Transverse colon (tissue), 4 donors: ENCODE results near the gene CFD. TPM values are rescaled to one million over a fixed set of nuclear protein-coding genes. Genes with fewer than 3 reads are reported as not detected.
A peak's percentile ranks its signal among the peaks of the same experiment; 100 is the strongest.

Experiments used
- DNase-seq: peaks from one replicate; pipeline ENCODE4 v3.0.0-alpha.2; 2019
- H3K27ac ChIP-seq, 4 donors: fragments of 200-600 bp; sonication (generic); 2 replicates each; pipeline ENCODE4 v1.5.1; 2016 to 2018; ENCODE audit warnings: inconsistent platforms in 4 of 4
- H3K27me3 ChIP-seq: fragments of 200-600 bp; sonication (generic); 2 replicates; pipeline ENCODE4 v1.5.1; 2017; ENCODE audit warnings: inconsistent platforms
- H3K36me3 ChIP-seq, 4 donors: fragments of 200-600 bp; sonication (generic); 2 replicates each; pipeline ENCODE4 v1.5.1; 2017 to 2019; ENCODE audit warnings: inconsistent platforms in 4 of 4
- H3K4me1 ChIP-seq, 4 donors: fragments of 200-600 bp; sonication (generic); 2 replicates each; pipeline ENCODE4 v1.5.1; 2017 to 2020; ENCODE audit warnings: inconsistent platforms in 4 of 4
- H3K4me3 ChIP-seq, 4 donors: fragments of 200-600 bp; sonication (generic); 1 replicate in 1 of 4; 2 replicates in 3 of 4; pipeline versions ENCODE4 v1.5.1 to v1.6.1; 2017 to 2019; ENCODE audit warnings: inconsistent platforms in 4 of 4
- H3K9me3 ChIP-seq, 2 donors: fragments of 200-600 bp; sonication (generic); 2 replicates each; pipeline ENCODE4 v1.5.1; 2017 to 2019; ENCODE audit warnings: inconsistent platforms in 2 of 2
- EP300 ChIP-seq: sonication (generic); formaldehyde crosslinking; IDR thresholded peaks from one replicate; pipeline ENCODE4 v1.6.1; 2017; ENCODE audit warnings: antibody characterized with exemption, low read depth
- POLR2A ChIP-seq: fragments of 450-650 bp; IDR thresholded peaks from one replicate; pipeline ENCODE4 v1.6.1; 2016; ENCODE audit warnings: antibody characterized with exemption, mild to moderate bottlenecking, moderate library complexity
- POLR2AphosphoS5 ChIP-seq, 3 donors: sonication (generic); formaldehyde crosslinking; IDR thresholded peaks; one replicate each; pipeline ENCODE4 v1.6.1; 2016; ENCODE audit warnings: antibody characterized with exemption in 3 of 3
- WGBS, 2 donors: methylation state at CpG; one replicate each; pipeline ENCODE4 v1.1.5; 2018; ENCODE audit warnings: low coverage in 1 of 2; 5-methylcytosine and 5-hydroxymethylcytosine counted together
- in situ Hi-C, 4 donors: fragments of 200-750 bp; cut with MboI; loops; one replicate each; pipeline versions ENCODE4 v1.15.0 to v1.15.1; 2017; ENCODE audit warnings: low sequenced_read_pairs in 3 of 4, low pct_ligation_motif_present in 1 of 4, low pct_unique_long_range_greater_than_20kb in 1 of 4
- intact Hi-C: fragments of 100-400 bp; cut with DNase I; formaldehyde crosslinking; loops from one replicate; pipeline ENCODE4 v1.15.1; 2023; ENCODE audit warnings: low total_unique reads
- total RNA-seq, 4 donors: library from RNA; depleted of rRNA; stranded (reverse); fragments of >200 nt; gene quantifications; one replicate each; pipeline ENCODE4 v1.1.0, GENCODE V29; 2016
- TF ChIP-seq, protein P1 (sequence below), 5 experiments: fragments of 200-600 bp in 3 of 5; fragments of 450-650 bp in 2 of 5; sonication (generic) in 3 of 5; IDR thresholded peaks; 1 replicate in 2 of 5; 2 replicates in 3 of 5; pipeline ENCODE4 v1.5.1; 2016 to 2017; ENCODE audit warnings: antibody characterized with exemption in 5 of 5, inconsistent platforms in 3 of 5, mild to moderate bottlenecking in 2 of 5, moderate library complexity in 1 of 5

The CFD gene
- total RNA-seq, 4 donors from 2014 or later = 147 to 368 (median 208) TPM

DNA sequence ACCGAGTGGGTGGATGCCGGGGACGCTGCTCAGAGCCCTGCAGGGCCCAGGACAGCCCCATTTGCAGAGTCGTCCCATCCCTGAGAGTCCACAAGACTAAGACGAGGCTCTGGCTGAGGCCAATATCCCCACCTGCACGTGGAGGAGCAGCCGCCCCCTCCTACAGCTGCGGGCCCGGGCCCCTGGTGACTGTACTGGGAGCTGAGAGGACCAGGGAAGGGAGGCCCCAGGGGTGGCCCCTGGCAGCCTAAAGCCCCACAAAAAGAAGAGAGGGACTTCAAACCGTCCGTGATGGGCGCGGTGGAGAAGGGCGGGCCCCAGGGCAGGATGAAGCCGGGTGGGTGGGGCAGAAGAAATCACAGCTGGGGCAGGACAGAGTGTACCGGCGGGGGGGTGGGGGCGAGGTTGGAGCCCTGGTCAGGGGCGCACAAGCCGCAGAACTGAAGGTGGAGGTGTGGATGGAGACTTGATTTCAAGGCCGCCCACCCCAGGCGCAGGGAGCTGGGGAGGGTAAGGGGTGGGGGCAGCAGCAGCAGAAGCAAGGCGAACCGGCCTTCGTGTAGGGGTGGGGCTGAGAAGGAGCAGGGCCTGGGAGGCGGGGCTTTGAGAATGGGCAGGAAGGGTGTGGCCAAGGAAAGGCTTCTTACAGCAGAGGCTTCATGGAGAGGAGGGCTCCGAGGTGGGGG, 12.9 kb downstream of the CFD start:
- Histone ChIP-seq H3K4me1 (peaks cover 12 to 25% (median 18%) of the 10 kb centered on the region in 4 donors), H3K9me3 (no peaks in the 10 kb centered on the region), H3K27ac (peak overlapping the region; percentile 72 to 86 (median 76)), H3K27me3 (no peaks in the 10 kb centered on the region), H3K4me3 (peak overlapping the region in 2 of 4 donors; percentile 13 to 26), H3K36me3 (peaks cover 0 to 14% (median 2%) of the 10 kb centered on the region in 4 donors)
- 36% methylated on average over 25 of the region's 27 CpGs; no CpG with 5 or more reads in 1 of the 2 donors for WGBS, 2 donors
- TF ChIP-seq EP300 (no peak), POLR2AphosphoS5 (IDR thresholded peaks at IDR 0.05) (peak in 1 of 3 donors; percentile 24)
- in situ Hi-C loops = loop anchor here in 1 of 4 donors (25.0 kb wide), 1 partner anchor 115 kb away; the partner anchor contains the start of gene WDR18
- peak; percentile 92 for DNase-seq
- intact Hi-C loops = no loop called here

DNA sequence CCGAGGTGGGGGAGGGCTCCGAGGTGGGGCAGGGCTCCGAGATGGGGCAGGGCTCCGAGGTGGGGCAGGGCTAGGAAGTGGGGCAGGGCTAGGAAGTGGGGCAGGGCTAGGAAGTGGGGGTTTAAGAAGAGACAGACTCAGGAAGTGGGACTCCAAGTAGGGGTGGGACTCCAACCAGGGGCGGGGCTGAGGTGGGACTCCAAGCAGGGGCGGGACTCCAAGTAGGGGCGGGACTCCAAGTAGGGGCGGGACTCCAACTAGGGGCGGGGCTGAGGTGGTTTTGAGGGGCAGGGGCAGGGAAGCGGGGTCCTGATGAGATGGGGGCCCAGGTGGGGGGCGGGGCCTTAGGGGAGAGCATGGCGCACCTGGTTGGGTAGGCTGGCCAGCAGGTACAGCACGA, 13.6 kb downstream of the CFD start:
- WGBS, 2 donors = 100% methylated on average over 3 of the region's 13 CpGs; no CpG with 5 or more reads in 1 of the 2 donors
- H3K36me3 ChIP-seq = peaks cover 0 to 9% (median 2%) of the 10 kb centered on the region in 4 donors
- peaks cover 12 to 25% (median 18%) of the 10 kb centered on the region in 4 donors for H3K4me1 ChIP-seq
- in situ Hi-C loops = loop anchor here in 1 of 4 donors (25.0 kb wide), 1 partner anchor 114 kb away; the partner anchor contains the start of gene WDR18
- no peaks in the 10 kb centered on the region for H3K9me3 ChIP-seq
- intact Hi-C loops = no loop called here
- no peaks in the 10 kb centered on the region for H3K27me3 ChIP-seq
- H3K27ac ChIP-seq = peak overlapping the region in 3 of 4 donors; percentile 28 to 86 (median 37)
- no peak overlapping the region for H3K4me3 ChIP-seq
- TF ChIP-seq POLR2AphosphoS5 (IDR thresholded peaks at IDR 0.05) (no peak), EP300 (no peak), POLR2A (no peak)
- TF ChIP-seq, protein P1, sequence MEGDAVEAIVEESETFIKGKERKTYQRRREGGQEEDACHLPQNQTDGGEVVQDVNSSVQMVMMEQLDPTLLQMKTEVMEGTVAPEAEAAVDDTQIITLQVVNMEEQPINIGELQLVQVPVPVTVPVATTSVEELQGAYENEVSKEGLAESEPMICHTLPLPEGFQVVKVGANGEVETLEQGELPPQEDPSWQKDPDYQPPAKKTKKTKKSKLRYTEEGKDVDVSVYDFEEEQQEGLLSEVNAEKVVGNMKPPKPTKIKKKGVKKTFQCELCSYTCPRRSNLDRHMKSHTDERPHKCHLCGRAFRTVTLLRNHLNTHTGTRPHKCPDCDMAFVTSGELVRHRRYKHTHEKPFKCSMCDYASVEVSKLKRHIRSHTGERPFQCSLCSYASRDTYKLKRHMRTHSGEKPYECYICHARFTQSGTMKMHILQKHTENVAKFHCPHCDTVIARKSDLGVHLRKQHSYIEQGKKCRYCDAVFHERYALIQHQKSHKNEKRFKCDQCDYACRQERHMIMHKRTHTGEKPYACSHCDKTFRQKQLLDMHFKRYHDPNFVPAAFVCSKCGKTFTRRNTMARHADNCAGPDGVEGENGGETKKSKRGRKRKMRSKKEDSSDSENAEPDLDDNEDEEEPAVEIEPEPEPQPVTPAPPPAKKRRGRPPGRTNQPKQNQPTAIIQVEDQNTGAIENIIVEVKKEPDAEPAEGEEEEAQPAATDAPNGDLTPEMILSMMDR (IDR thresholded peaks at IDR 0.05) = no peak
- DNase-seq = peak; percentile 65

DNA sequence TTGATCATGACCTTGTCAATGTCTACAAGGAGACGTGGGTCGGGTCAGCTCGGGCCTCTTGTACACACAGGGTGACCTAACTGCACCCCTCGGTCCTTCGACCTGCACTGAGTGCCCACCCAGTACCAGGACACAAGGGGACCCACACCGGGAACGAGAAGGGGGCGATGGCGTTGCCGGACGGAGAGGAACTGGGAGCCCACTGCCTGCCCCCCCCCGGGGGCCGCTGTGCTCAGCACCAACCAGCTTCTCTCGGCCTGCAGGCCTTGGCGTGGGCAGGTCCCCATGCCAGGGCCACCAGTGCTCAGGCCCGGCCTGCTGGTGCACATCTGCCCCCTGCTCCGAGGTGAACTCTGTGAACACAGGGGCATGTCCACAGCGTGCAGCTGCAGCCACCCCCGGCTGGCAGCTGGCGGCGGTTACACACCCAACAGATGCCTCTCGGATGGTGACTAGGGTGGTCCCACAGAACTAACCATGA, 14.1 kb downstream of the CFD start:
- TF ChIP-seq POLR2AphosphoS5 (IDR thresholded peaks at IDR 0.05) (no peak), POLR2A (no peak), EP300 (no peak)
- TF ChIP-seq, protein P1 (IDR thresholded peaks at IDR 0.05) = no peak
- in situ Hi-C loops = loop anchor here in 1 of 4 donors (25.0 kb wide), 1 partner anchor 114 kb away; the partner anchor contains the start of gene WDR18
- H3K4me3 ChIP-seq = no peak overlapping the region
- peak overlapping the region in 3 of 4 donors; percentile 28 to 86 (median 37) for H3K27ac ChIP-seq
- intact Hi-C loops = no loop called here
- H3K9me3 ChIP-seq = no peaks in the 10 kb centered on the region
- H3K27me3 ChIP-seq = no peaks in the 10 kb centered on the region
- H3K4me1 ChIP-seq = peaks cover 12 to 25% (median 17%) of the 10 kb centered on the region in 4 donors
- no peak for DNase-seq
- H3K36me3 ChIP-seq = peaks cover 0 to 9% (median 2%) of the 10 kb centered on the region in 4 donors
- WGBS, 2 donors = 94% methylated on average over 16 of the region's 22 CpGs; no CpG with 5 or more reads in 1 of the 2 donors

DNA sequence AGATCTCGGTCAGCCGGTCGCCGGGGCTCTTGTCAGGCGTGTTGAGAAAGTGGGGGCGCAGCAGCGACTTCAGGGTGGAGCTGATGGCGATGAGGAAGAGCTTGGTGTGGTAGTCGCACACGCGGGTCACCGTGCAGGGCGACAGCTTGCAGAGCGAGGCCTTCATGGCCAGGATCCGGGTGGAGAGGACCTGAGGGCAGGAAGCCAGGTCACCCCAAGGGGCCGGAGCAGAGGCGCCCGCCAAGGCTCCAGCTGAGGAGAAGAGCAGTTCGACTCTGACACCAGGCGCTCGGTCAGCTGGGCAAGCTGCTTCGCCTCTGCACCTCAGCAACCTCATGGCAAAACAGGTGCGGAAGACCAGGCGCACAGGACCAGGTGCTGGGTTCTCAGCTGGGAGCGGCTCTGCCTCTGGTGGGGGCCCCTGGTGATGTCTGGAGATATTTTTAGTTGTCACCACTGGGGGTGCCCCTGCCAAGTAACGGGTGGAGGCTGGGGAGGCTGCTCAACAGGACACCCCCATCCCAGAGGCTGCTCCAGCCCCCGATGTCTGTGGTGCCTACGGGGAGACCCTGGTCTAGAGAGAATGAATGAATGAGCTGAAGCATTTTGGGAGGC, 15.9 kb downstream of the CFD start:
- Histone ChIP-seq H3K4me3 (no peak overlapping the region), H3K27ac (no peak overlapping the region), H3K9me3 (no peaks in the 10 kb centered on the region), H3K27me3 (no peaks in the 10 kb centered on the region), H3K36me3 (peaks cover 0 to 14% (median 4%) of the 10 kb centered on the region in 4 donors), H3K4me1 (peaks cover 6 to 13% (median 10%) of the 10 kb centered on the region in 4 donors)
- DNase-seq = no peak
- TF ChIP-seq EP300 = no peak
- 91 to 95% methylated on average over 14 to 27 of the region's 28 CpGs for WGBS, 2 donors
- in situ Hi-C loops (no loop called here), intact Hi-C loops (no loop called here)

DNA sequence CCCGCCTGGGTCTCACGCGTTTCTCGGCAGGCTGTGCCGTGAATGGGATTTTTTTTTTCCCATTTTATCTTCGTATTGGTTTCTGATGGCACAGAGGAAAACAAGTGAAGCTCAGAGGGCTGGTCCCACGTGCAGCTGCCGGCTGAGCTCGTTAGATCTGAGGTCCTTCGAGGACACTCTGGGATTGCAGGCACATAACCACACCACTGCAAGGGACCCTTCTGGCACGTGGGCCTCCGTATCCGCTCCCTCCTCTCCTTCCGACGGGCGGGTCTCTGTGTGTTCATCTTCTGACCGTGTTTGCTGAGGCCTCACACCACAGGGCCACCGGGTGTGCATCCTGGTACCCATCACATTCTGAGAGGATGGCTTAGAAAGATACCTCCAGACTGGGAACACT, 16.6 kb downstream of the CFD start:
- intact Hi-C loops = no loop called here
- no peaks in the 10 kb centered on the region for H3K27me3 ChIP-seq
- DNase-seq = no peak
- H3K9me3 ChIP-seq = no peaks in the 10 kb centered on the region
- 78 to 100% methylated on average over 1 to 18 of the region's 18 CpGs for WGBS, 2 donors
- no peak overlapping the region for H3K4me3 ChIP-seq
- no peak overlapping the region for H3K27ac ChIP-seq
- in situ Hi-C loops = no loop called here
- TF ChIP-seq POLR2A (no peak), POLR2AphosphoS5 (IDR thresholded peaks at IDR 0.05) (no peak), EP300 (no peak)
- TF ChIP-seq, protein P1 (IDR thresholded peaks at IDR 0.05) = no peak
- H3K4me1 ChIP-seq = peaks cover 6 to 11% (median 9%) of the 10 kb centered on the region in 4 donors
- peaks cover 0 to 19% (median 6%) of the 10 kb centered on the region in 4 donors for H3K36me3 ChIP-seq
